HepG2 (cell line): Measurements from ENCODE around the gene FAM222B. TPM values are rescaled to one million over a fixed set of nuclear protein-coding genes. Genes with fewer than 3 reads are reported as not detected.

ENCODE experiments used
- ATAC-seq: fragments of 200-7000 bp; cut with Tn5 transposase; 3 replicates; pipeline ENCODE4 v1.9.1; 2020; ENCODE audit warnings: mild to moderate bottlenecking, moderate library complexity
- BruUV-seq: library from RNA; stranded (reverse); fragments of 400-500 nt; replicated peaks from 2 replicates; lab custom pipeline; 2021; lab: Mats Ljungman, UMichigan
- CTCF ChIA-PET: fragments of 300-600 bp; formaldehyde crosslinking; extraction: SDS; loops from one replicate; lab custom pipeline; 2021; ENCODE audit warnings: low total read pairs, inconsistent platforms, low intra/inter-chr PET ratio; lab: Yijun Ruan, JAX
- POLR2A ChIA-PET: fragments of 350-600 bp; sonication (Branson Sonifier 250); formaldehyde crosslinking; loops from one replicate; lab custom pipeline; 2020; ENCODE audit warnings: antibody characterized with exemption, inconsistent platforms; lab: Yijun Ruan, JAX
- DNase-seq: peaks from one replicate; pipeline ENCODE4 v3.0.0-alpha.2; 2015; ENCODE audit warnings: low spot score
- FAIRE-seq: peaks from 3 replicates; lab custom pipeline; 2011; peaks lifted over from hg19 to GRCh38; lab: Jason Lieb, UNC
- H2AFZ ChIP-seq: one replicate; pipeline ENCODE4 v1.6.1; 2011; ENCODE audit warnings: low read length, inconsistent platforms
- H3K27ac ChIP-seq: fragments of 300-600 bp; 3 replicates; pipeline ENCODE4 v1.8.0; 2011; ENCODE audit warnings: mixed run types, mild to moderate bottlenecking, mixed read lengths, low read length, inconsistent platforms; ENCODE audit not compliant: insufficient read depth; ENCODE audit errors: extremely low read length
- H3K27me3 ChIP-seq, 2 experiments: fragments of 200-600 bp in 1 of 2; 2 replicates in 1 of 2; 3 replicates in 1 of 2; pipeline versions ENCODE4 v1.6.0 to v1.8.0; 2011; ENCODE audit warnings: low read length in 2 of 2, mild to moderate bottlenecking in 2 of 2, moderate library complexity in 2 of 2, inconsistent platforms in 1 of 2; ENCODE audit not compliant: insufficient read depth in 2 of 2, control insufficient read depth in 1 of 2
- H3K36me3 ChIP-seq, 2 experiments: fragments of 200-600 bp in 1 of 2; replicated peaks in 1 of 2; 2 replicates in 1 of 2; 3 replicates in 1 of 2; pipeline versions ENCODE4 v1.5.1 to v1.8.0; 2011; ENCODE audit warnings: low read length in 2 of 2, inconsistent platforms in 1 of 2; ENCODE audit not compliant: insufficient read depth in 2 of 2, control insufficient read depth in 1 of 2
- H3K4me1 ChIP-seq: 2 replicates; pipeline ENCODE4 v1.5.1; 2012; ENCODE audit warnings: low read length, inconsistent platforms; ENCODE audit not compliant: insufficient read depth
- H3K4me2 ChIP-seq: 2 replicates; pipeline ENCODE4 v1.6.0; 2011; ENCODE audit warnings: low read depth, low read length, inconsistent platforms
- H3K4me3 ChIP-seq, 3 experiments: fragments of 200-600 bp in 1 of 3; sonication (generic), shearing (Covaris generic) in 1 of 3; replicated peaks in 1 of 3; 2 replicates each; pipeline ENCODE4 v1.5.1; 2011 to 2016; ENCODE audit warnings: low read length in 3 of 3, inconsistent platforms in 2 of 3, low read depth in 2 of 3, mild to moderate bottlenecking in 2 of 3, control low read depth in 1 of 3, mixed read lengths in 1 of 3; ENCODE audit not compliant: insufficient read depth in 1 of 3
- H3K79me2 ChIP-seq: one replicate; pipeline ENCODE4 v1.6.1; 2011; ENCODE audit warnings: low read length, inconsistent platforms; ENCODE audit not compliant: insufficient read depth
- H3K9ac ChIP-seq: 2 replicates; pipeline ENCODE4 v1.6.0; 2011; ENCODE audit warnings: mild to moderate bottlenecking, low read depth, low read length, inconsistent platforms; ENCODE audit not compliant: insufficient read depth
- H3K9me3 ChIP-seq: 2 replicates; pipeline ENCODE4 v1.5.1; 2012; ENCODE audit warnings: mild to moderate bottlenecking, low read length
- H4K20me1 ChIP-seq: 2 replicates; pipeline ENCODE4 v1.6.0; 2011; ENCODE audit warnings: inconsistent platforms, mild to moderate bottlenecking, low read length, moderate library complexity; ENCODE audit not compliant: insufficient read depth
- ATF3 ChIP-seq: sonication (generic); formaldehyde crosslinking; IDR thresholded peaks from 2 replicates; pipeline ENCODE4 v1.4.0; 2020; ENCODE audit warnings: missing genetic modification reagents
- ATF7 ChIP-seq, 2 experiments: fragments of 450-650 bp in 1 of 2; sonication (generic) in 1 of 2; formaldehyde crosslinking in 1 of 2; IDR thresholded peaks; 2 replicates each; pipeline versions ENCODE4 v1.4.0 to v1.6.1; 2016 to 2020; ENCODE audit warnings: antibody characterized with exemption in 1 of 2, mild to moderate bottlenecking in 1 of 2, missing genetic modification reagents in 1 of 2
- MIER3 ChIP-seq: IDR thresholded peaks from 2 replicates; pipeline ENCODE4 v1.6.1; 2016; ENCODE audit warnings: missing compliant biosample characterization, borderline replicate concordance
- PAXIP1 ChIP-seq: sonication (generic); formaldehyde crosslinking; conservative IDR thresholded peaks from 2 replicates; pipeline ENCODE4 v1.4.0; 2020; ENCODE audit warnings: mild to moderate bottlenecking, missing genetic modification reagents, moderate library complexity
- PHF20 ChIP-seq: sonication (generic); formaldehyde crosslinking; IDR thresholded peaks from 2 replicates; pipeline ENCODE4 v1.5.0; 2020; ENCODE audit warnings: mild to moderate bottlenecking, missing genetic modification reagents
- SALL1 ChIP-seq: sonication (generic); formaldehyde crosslinking; IDR thresholded peaks from 2 replicates; pipeline ENCODE4 v1.8.0; 2022; ENCODE audit warnings: mild to moderate bottlenecking, missing genetic modification reagents
- TARDBP ChIP-seq: sonication (generic); formaldehyde crosslinking; IDR thresholded peaks from 2 replicates; pipeline ENCODE4 v1.8.0; 2022; ENCODE audit warnings: mild to moderate bottlenecking, missing genetic modification reagents
- ZBTB7B ChIP-seq: sonication (generic); formaldehyde crosslinking; IDR thresholded peaks from 2 replicates; pipeline ENCODE4 v1.4.0; 2020; ENCODE audit warnings: missing genetic modification reagents
- ZHX2 ChIP-seq, 2 experiments: sonication (generic) in 1 of 2; formaldehyde crosslinking in 1 of 2; IDR thresholded peaks; 2 replicates each; pipeline versions ENCODE4 v1.6.1 to v1.9.0; 2014 to 2022; ENCODE audit warnings: antibody characterized with exemption in 1 of 2, borderline replicate concordance in 1 of 2, inconsistent platforms in 1 of 2, low read depth in 1 of 2, missing genetic modification reagents in 1 of 2
- ZMYM2 ChIP-seq: sonication (generic); formaldehyde crosslinking; IDR thresholded peaks from 2 replicates; pipeline ENCODE4 v1.8.0; 2022; ENCODE audit warnings: mild to moderate bottlenecking, missing genetic modification reagents
- WGBS: methylation state at CpG from one replicate; pipeline ENCODE4 v1.1.6; 2017; ENCODE audit warnings: low lambda C conversion rate; 5-methylcytosine and 5-hydroxymethylcytosine counted together
- in situ Hi-C: cut with HindIII; loops from 2 replicates; pipeline ENCODE4 v1.10.0; 2017; ENCODE audit warnings: low pct_unique_long_range_greater_than_20kb; ENCODE audit not compliant: extremely low pct_ligation_motif_present
- intact Hi-C: fragments of 100-400 bp; cut with micrococcal nuclease; formaldehyde crosslinking; loops from one replicate; pipeline ENCODE4 v1.10.0; 2022; ENCODE audit not compliant: unreplicated experiment
- polyA plus RNA-seq, 8 experiments: library from polyadenylated mRNA; depleted of rRNA in 3 of 8; stranded (reverse) in 7 of 8; unstranded in 1 of 8; fragments of >200 nt; fragmentation: Illumina TruSeq in 4 of 8; extraction: Trizol in 4 of 8; gene quantifications; 2 replicates each; pipeline versions ENCODE4 v1.2.1 to v1.2.3, GENCODE V29; 2011 to 2016; ENCODE audit warnings: low read depth in 4 of 8, missing spikeins in 1 of 8, mixed read lengths in 1 of 8; ENCODE audit not compliant: insufficient read depth in 1 of 8
- total RNA-seq, 5 experiments: library from RNA; depleted of rRNA; stranded (reverse); fragments of >200 nt; fragmentation: Illumina TruSeq; extraction: Trizol; gene quantifications; 2 replicates each; pipeline ENCODE4 v1.2.3, GENCODE V29; 2016; ENCODE audit warnings: low read depth in 1 of 5

FAM222B gene
- total and polyA plus RNA-seq, 2 of the 13 experiments (the other 11 are each of a cell fraction or from before 2014, with no cell fraction given) = 3.5 to 7.3 TPM

GRCh38 chr17:28720247-28720996, 122.2 kb downstream of the FAM222B start (continued):
- no peak for TF ChIP-seq ZHX2 (IDR thresholded peaks at IDR 0.05; ENCODE audit: low read depth)
- 0 out of 2 replicates have a peak, but pooled peaks have one; percentile 0 for TF ChIP-seq ZHX2 (CRISPR knock-in tag; IDR thresholded peaks at IDR 0.05; ENCODE audit: borderline replicate concordance)
- TF ChIP-seq MIER3 (CRISPR knock-in tag) = no peak

- Histone ChIP-seq H3K4me1 (peaks cover 51% of the 10 kb centered on the region), H3K9me3 (no peaks in the 10 kb centered on the region), H2AFZ (peak overlapping the region; percentile 50), H4K20me1 (peaks cover 33% of the 10 kb centered on the region), H3K36me3 (peaks cover 8 to 30% of the 10 kb centered on the region in 2 experiments; a peak in 4 of 5 replicates), H3K4me2 (peak overlapping the region; percentile 73), H3K79me2 (peaks cover 36% of the 10 kb centered on the region), H3K27ac (peak overlapping the region; percentile 89), H3K27me3 (peaks cover 2 to 3% of the 10 kb centered on the region in 2 experiments; a peak in 3 of 5 replicates), H3K9ac (peak overlapping the region; percentile 98), H3K4me3 (peak overlapping the region; percentile 50 to 97 (median 96); a peak in 5 of 6 replicates)
- ChIA-PET POLR2A (interaction anchor here (0.6 to 4.2 kb wide), 31 partner anchors 10 to 459 kb away, joined by 3 to 220 read pairs (median 6); partner anchors contain the start of genes BLTP2, DHRS13, FAM222B and NEK8), CTCF (no interaction called here)
- FAIRE-seq (no peak), DNase-seq (no peak), ATAC-seq (no peak)
- no TSS peak for BruUV-seq
- in situ Hi-C loops = loop anchor here (5.0 kb wide), 1 partner anchor 72 kb away; the partner anchor contains the start of gene BLTP2
- 37% methylated on average over 18 of the region's 18 CpGs for WGBS
- intact Hi-C loops = no loop called here
- 0 out of 2 replicates have a peak, but pooled peaks have one; percentile 35 for TF ChIP-seq ATF3
- 0 out of 2 replicates have a peak, but pooled peaks have one; percentile 13 for TF ChIP-seq PAXIP1 (CRISPR knock-in tag)
- TF ChIP-seq ZBTB7B = peak; percentile 47; the same call in 1 of the 2 replicates
- TF ChIP-seq TARDBP (CRISPR knock-in tag) = no peak
- TF ChIP-seq ZMYM2 = 0 out of 2 replicates have a peak, but pooled peaks have one; percentile 8
- no peak for TF ChIP-seq ATF7 (IDR thresholded peaks at IDR 0.05)
- 0 out of 2 replicates have a peak, but pooled peaks have one; percentile 19 for TF ChIP-seq ATF7 (CRISPR knock-in tag; IDR thresholded peaks at IDR 0.05)
- TF ChIP-seq SALL1 (CRISPR knock-in tag) = 0 out of 2 replicates have a peak, but pooled peaks have one; percentile 48
- peak; percentile 38; the same call in 1 of the 2 replicates for TF ChIP-seq PHF20 (CRISPR knock-in tag)
These were observed 123.6 kb downstream of the FAM222B start for GRCh38 chr17:28719021-28719433.
